ENCODE measurements around the gene SGPP2.
"Not testable (repeated sequence)": the region's sequence is repeated elsewhere in the genome, so short reads cannot be mapped to it uniquely, and the experiment has no call there.

The SGPP2 gene, protein sequence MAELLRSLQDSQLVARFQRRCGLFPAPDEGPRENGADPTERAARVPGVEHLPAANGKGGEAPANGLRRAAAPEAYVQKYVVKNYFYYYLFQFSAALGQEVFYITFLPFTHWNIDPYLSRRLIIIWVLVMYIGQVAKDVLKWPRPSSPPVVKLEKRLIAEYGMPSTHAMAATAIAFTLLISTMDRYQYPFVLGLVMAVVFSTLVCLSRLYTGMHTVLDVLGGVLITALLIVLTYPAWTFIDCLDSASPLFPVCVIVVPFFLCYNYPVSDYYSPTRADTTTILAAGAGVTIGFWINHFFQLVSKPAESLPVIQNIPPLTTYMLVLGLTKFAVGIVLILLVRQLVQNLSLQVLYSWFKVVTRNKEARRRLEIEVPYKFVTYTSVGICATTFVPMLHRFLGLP

DNA sequence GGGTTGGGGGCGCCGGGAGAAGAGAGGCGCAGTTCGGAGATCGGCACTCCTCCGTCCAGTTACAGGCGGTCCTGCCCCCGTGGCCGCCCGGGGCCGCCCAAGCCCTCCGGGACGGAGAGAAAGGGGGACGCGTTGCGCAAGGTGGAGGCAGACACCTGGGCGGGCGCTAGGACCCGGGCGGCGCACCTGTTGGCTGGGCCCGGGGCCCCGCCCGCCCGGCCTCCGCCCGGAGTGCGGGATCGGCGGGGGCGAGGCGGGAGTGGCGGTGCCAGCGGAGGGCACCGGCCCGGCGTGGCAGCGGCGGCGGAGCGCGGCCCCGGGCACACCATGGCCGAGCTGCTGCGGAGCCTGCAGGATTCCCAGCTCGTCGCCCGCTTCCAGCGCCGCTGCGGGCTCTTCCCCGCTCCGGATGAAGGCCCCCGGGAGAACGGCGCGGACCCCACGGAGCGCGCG is at the start of gene SGPP2:
Gene SGPP2, plus strand, starts transcription at position 268 of the 453 bp plus-strand sequence. Its CDS starts 60 bp downstream, at position 328.
- no peak for DNase-seq

DNA sequence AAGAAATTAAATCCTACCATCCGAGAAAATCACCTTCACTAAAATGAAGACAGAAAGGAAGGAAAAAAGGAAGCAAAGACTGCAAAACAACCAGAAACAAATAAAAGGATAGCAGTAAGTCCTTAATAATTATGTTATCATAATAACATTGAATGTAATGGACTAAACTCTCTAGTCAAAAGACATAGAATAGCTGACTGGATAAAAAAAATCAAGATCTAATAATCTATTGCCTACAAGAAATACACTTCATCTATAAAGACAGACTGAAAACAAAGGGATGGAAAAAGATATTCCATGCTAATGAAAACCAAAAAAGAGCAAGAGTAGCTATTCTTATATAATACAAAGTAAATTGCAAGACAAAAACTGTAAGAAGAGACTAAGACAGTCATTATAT is 48.5 kb upstream of the SGPP2 start:
- no peak for DNase-seq

DNA sequence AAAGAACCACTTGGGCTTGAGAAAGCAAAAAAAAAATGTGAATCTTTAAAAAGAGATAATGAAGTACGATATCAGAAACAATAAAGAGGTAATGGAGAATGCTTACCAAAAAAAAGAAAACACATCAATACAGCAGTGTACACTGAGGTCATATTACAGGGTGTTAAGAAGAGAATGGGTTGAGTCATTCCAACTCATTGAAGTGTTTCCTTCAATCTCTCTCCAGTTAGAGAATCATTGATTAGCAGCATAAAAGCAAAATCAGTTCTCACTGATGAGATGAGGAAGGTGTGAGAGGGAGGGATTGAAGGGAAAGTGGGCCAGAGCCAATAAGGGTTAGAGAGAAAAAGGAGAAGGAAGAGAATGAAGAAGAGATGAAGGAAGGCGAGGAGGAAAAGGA is 43.9 kb upstream of the SGPP2 start:
- no peak for DNase-seq

DNA sequence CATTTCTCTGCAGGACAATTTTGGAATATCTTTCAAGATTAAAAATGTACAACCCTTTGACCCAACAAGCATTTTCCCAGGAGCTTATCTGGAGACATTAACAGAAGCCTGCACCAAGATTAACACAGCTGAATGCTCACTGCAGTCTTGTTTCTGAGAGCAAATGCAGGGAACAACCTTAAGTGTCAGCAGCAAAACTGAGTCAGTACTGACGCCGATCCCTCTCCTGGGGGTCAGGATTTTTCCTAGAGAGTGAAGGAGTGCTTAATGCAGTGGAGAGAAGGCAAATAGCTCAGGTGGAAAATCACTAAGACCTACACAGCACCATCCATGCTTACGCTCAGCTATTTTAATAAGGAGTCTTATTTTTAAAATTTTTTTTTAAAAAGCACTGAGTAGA is 42.8 kb upstream of the SGPP2 start:
- DNase-seq = no peak

DNA sequence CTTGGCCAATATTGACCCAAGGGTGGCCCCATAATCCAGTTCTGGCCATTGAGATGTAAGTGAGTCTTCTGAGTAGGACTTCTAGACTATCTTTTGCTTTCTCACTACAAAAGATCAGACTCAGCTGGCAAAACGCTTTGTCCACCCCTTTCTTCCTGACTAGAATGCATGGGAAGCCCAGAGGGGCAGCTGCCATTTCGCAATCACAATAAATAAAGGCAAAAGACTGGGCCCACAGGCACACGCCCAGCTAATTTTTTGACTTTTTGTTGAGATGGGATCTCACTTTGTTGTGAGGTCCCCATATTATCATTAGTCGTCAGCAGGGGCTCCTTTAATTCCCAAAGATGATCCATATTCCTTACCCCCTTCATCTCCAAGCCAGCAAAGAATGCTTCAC is 41.1 kb upstream of the SGPP2 start:
- no peak for DNase-seq

DNA sequence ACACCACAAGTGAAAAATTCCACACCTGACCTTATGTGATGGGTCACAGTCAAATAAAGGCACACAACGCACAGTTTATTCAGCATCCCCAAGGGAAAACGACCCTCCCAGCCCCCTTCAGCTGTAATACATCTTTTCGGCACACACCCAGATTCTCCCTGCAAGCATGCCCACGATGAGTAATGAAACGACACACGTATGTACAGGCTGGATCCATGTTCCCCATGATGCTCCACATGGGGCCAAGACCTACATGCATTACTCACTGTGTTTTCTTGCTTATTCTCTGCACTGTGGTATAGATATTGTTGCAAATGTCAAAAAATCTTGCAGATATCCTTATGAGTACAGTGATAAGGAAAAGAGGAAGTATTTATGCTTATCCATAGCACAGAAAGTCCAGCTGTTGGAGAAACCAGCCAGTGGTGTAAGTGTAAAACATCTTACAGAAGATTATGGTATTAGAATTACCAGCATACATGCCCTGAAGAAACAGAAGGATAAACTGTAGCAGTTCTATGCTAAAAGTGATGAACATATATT is 32.5 kb upstream of the SGPP2 start:
- DNase-seq = no peak

DNA sequence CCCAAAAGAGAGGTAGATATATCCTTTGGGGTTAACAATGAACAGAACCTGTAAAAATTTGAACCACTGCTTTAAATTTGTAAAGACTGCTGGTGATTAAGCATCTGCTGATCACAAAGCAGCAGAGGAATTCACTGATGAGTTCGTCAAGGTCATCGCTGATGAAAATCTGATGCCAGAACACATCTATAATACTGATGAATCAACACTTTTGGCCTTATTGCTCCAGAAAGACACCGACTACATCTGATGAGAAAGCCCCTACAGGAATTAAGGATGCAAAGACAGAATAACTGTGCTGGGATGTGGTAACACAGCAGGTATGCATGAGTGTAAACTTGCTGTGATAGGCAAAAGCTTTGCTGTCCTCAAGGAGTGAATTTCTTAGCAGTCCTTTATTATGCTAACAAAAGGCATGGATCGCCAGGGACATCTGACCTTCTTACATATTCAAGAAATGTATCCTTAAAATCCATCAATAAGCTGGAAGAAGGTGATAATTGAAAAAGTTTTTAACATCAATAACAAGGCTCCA is 30.5 kb upstream of the SGPP2 start:
- DNase-seq = no peak

DNA sequence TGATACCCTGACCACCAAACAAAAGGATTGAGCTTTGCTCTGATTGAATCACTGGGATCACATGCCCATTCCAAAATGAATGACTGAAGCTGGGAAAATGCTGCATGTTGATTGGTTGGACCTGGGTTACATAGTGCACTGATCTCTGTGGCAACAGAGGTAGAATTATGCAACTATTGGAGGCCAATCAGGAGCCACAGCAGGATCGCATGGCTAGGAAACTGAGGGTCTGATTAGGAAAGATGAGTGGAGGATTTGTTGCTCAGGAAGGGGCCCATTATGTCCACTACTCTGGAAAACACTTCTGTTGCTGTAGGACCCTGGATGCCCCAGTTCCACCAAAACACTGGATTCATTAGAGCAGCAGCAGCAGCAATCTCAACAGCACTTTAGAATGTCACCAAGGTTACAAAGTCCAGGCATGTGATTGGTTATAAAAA is 25.9 kb upstream of the SGPP2 start:
- DNase-seq = no peak

DNA sequence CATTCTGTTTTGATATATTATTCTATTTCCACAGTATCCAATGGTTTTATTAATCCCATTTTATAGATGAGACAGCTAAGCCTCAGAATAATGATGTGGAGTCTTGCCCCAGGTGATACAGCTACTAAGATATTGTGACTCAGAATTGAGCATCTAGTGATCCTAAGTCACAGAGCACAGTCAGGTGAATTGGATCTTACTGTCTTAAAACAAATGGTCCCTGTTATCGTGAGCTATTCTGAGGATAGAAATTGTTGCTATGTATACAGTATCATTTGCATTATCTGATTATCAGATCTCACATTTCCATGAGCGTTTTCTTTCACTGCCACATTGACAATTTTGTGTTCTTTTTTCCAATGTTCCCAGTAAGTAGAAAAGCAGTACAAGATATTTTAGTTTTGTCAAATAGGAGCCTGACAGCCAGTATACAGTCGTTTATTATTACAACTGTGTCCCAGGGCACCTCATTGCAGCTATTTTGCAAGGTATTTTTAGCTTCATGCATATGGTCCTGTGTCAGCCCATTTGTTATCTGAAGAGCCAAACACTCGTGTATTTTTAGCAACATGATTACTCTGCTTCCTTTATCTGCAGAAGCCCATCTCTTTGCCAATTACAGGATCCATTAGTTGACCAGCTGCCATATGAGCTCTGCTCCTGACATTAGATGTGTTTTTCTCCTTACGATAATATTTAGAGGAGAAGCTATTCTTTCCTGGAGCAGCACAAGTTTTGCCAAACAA is 25.1 kb upstream of the SGPP2 start:
- no peak for DNase-seq

DNA sequence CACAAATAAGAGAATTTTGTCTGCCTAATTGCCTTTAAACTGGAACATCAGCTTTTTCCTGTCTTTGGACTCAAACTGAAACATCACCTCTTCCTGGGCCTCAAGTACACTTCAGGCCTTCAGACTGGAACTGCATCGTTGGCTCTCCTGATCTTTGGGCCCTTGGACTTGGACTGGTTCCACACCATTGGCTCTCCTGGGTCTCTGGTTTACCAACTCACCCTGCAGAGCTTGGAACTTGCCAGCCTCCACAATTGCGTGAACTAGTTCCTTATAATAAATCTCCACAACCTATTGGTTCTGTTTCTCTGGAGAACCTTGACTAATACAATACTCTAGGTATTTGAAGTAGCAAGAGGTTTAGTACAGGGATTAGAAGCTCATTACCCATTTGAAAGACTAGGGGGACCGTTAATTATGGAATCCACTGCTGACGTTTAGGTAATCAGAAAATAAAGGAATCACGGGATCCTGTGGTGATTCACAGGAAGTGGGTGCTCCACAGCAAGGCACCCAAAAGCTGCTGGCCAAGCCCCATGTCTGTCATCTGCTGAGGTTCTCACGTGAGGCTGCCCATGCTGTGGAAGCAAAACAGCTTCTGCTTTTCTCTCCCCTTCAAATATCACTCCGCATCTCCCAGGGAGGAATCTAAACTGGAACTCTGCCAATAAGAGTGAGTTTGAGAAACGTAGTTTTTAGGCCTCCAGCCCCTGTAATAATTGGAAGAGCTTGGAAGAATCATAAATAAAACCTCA is 20.0 kb upstream of the SGPP2 start:
- DNase-seq = no peak

DNA sequence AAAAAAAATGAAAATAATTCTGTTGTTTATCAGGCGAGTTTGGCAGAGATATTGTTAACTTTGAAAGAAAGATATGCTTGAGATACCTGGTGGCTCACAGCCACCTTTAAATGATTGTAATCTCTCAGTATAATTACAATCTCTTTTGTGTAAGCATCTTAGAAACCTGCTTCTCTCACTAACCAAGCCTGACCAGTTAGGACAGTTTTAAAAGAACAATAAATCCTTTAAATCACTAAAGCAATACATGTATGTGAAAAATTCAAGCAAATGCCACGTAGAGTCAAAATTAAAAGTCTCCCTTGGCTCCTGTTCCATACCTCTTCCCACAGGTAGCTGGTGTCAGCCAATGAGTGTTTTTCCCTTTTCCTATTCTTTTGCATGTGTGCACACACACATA is 15.7 kb upstream of the SGPP2 start:
- DNase-seq = no peak

DNA sequence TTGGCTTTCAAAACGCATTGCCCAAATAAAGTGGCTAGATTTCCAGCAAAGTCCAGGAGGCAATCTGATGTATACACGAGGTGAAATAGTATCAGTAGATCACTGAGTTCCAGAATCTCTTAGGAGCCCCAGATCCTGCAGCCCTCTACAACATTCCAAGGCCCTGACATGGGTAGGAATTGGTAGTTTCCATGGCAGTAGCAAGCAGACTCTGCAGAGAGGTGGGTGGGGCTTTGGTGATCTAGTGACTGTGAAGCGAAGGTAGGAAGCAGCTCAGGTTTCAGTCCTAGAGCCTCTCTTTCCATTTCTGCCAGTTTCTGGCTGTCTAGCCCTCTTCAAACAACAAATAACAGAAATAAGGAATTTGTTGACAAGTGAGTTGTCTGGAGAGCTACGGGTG is 13.8 kb upstream of the SGPP2 start:
- DNase-seq = no peak

DNA sequence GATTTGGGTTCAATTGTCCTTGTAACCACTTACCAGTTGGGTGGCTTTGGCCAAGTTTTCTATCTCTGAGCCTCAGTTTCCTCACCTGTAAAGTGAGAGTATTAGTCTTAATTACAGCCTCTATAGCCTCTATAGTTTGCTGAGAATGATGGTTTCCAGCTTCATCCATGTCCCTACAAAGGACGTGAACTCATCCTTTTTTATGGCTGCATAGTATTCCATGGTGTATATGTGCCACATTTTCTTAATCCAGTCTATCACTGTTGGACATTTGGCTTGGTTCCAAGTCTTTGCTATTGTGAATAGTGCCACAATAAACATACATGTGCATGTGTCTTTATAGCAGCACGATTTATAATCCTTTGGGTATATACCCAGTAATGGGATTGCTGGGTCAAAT is 12.0 kb upstream of the SGPP2 start:
- not testable (repeated sequence) for DNase-seq

DNA sequence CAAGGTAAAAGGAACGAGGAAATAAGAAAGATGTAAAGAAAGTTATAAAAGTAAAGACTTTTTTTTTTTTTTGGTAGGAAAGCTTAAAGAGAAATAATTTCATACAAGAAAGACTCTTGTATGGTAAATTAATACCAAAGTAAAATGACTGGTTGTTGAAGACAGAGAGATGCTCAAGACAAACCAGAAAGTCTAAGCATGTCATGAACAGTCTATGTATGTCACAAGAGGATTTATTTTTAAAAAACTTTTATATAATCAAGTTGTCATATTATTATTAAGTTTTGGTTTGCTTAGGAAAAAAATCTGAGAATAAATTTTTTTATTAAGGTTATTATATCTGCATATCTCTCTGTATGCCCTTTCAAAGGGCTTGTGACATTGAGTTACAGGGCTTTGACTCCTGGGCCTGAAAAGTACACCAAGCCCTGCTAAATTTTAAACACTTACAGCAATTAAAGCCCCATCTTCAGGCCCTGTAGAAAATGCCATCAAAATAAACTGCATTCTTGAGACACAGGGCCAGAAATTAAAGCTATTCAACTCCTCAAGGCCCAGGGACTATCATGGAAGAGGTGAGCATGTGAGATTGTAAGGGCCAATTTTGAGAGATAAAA is 10.9 kb upstream of the SGPP2 start:
- DNase-seq = no peak

DNA sequence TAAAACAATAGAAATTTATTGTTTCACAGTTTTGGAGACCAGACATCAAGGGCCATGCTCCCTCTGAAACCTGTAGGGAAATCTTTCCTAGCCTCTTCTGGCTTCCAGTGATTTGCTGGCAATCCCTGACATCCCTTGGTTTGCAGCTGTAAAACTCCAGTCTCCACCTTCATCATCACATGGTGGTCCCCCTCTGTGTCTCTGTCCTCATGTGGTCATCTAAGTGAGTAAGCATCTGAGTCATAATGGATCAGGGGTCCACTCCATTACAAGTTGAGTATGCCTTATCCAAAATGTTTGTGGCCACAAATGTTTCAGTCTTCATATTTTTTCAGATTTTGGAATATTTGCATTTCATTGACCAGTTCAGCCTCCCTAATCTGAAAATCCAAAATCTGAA is 5.6 kb upstream of the SGPP2 start:
- no peak for DNase-seq

DNA sequence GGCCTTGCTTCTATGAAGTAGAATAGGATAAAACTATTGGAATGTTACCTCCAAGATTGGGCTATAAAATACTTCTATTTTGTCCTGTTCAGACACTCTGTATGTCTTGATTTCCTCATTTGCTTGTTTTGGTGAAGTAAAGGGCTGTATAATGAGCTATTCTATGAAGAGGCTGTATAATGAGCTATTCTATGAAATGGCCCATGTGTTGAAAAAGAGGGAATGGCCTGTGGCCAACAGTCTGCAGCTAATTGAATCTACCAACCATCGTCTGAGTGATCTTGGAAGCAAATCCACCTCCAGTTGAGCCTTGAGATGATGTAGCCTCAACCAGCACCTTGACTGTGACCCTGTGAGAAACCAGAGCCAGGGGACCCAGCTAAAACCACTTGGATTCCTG is 3.8 kb upstream of the SGPP2 start:
- no peak for DNase-seq

DNA sequence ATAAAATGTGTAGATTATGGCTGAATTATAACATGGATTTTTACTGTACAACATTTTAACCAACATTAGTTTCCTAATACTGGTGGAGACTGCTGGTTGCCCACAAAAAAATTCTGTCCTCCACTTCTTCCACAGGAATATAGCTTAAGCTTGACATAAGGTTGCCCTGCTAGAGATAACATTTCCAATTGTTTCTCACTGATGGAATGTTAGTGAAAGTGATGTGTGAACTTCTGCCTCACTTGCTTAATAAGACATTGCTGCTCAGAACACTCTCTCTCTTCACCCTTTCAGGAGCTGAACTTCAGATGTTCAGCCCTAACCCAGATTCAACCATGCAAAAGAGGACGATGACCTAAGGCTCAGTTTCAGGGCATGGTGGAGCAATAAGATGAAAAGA is 2.7 kb upstream of the SGPP2 start:
- no peak for DNase-seq

DNA sequence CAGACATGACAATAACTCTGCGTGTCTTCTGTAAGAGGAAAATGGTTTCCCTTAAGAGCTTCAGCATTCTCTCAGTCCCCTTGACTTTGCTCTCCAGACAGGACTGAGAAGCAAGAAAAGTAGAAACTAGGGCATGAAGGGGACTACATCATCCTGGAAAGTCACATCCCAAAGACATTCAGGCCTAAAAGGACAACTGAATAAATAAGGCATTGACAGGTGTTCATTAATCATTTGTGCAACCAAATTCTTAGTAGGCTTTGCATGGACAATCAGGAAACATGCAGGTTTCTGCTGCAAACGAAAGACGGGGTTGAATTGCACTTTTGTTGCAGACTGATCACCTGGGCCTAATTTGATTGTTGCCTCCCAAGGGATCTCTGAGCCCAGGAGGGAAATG is 1.2 kb upstream of the SGPP2 start:
- no peak for DNase-seq

DNA sequence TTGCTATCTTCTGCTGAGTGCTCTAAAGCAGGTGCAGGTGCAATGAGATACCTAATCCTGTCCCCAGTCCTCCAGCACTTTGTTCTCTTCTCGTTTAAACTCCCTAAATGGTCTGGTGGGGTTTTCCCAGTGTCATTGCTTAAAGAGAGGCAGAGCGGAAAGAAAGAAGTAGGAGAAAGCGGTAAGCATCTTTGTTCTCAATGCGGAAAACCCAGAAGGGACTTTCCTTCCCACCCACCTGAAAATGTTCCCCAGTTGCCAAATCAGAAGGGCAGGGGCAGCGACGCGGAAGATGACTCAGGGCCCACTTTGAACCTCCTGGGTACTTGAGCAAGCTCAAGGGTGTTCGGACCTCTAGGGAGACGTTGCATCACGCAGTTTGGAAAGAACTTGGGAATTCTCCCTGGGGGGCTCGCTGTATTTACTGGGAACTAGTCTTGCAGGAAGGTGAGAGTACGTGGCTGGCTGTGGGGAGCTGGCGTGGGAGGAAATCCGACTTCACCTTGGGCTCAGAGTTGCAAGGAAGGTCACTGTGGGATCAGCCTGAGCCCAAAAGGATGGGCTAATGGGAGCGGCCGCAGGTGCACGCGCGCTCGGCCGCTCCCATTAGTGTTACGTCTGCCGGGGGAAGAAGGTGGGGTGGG is 589 bp upstream of the SGPP2 start:
- DNase-seq = no peak

DNA sequence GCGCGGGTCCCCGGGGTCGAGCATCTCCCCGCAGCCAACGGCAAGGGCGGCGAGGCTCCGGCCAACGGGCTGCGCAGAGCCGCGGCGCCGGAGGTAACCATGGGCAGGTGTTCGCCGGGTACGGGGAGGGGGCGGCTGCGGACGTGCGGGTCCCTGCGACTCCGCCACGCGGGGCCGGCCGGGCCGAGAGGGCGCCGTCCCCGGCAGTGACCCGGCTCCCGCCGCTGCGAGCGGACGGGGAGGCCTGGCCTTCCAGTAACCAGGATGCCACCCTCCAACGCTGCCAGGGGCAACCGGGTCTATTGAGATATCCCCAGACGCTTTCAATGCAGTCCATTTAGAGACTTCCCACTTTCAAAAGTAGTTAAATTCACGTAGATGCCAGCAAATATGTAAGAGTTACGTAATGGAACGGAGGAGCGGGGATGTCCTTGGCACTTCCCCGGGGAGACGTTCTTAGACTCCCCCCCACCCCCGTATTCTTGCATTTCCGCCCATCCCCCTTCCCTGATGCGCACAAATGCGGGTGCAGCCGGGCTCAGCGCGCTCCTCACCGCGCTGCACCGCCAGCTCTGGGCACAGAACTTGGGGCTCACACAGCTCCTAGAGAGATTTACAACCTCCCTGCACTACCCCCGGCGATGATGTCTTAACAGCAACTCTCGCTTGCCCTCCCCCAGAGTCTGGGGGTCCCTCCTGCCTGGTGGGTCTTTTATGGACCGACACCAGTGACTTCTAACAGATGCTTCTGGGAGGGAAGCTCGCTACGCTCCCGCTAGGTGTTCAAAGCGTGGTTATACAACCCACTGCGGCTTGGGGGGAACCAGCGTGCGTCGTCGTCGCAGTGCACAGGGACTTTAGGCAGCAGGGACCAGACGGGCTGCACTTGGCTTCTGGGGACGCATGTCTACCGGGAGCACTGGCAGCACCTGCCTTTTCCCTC is 657 bp downstream of the SGPP2 start:
- DNase-seq = no peak

Data from hippocampal formation (tissue), 2 donors.